H9 (cell line): Measurements from ENCODE around the gene OCRL. TPM values are rescaled to one million over a fixed set of nuclear protein-coding genes. Genes with fewer than 3 reads are reported as not detected.

Experiments used
- DNase-seq: peaks from one replicate; pipeline ENCODE4 v3.0.0-alpha.2; 2017
- H2AFZ ChIP-seq: one replicate; pipeline ENCODE4 v1.6.1; 2013; ENCODE audit warnings: mild to moderate bottlenecking, low read length, control low read depth, moderate library complexity
- H2AK5ac ChIP-seq: 2 replicates; pipeline ENCODE4 v1.6.1; 2013; ENCODE audit warnings: low read length, control low read depth, mixed read lengths; ENCODE audit not compliant: insufficient read length
- H2BK120ac ChIP-seq: one replicate; pipeline ENCODE4 v1.6.1; 2013; ENCODE audit warnings: low read depth, mild to moderate bottlenecking, low read length, control low read depth, inconsistent platforms; ENCODE audit not compliant: poor library complexity, severe bottlenecking
- H2BK12ac ChIP-seq: 2 replicates; pipeline ENCODE4 v1.6.1; 2013; ENCODE audit warnings: low read length, control low read depth, mixed read lengths, low read depth; ENCODE audit not compliant: insufficient read length
- H2BK15ac ChIP-seq: 2 replicates; pipeline ENCODE4 v1.6.1; 2013; ENCODE audit warnings: low read depth, low read length, control low read depth
- H2BK20ac ChIP-seq: one replicate; pipeline ENCODE4 v1.6.1; 2013; ENCODE audit warnings: low read depth, mild to moderate bottlenecking, low read length, control low read depth, inconsistent platforms; ENCODE audit not compliant: poor library complexity, severe bottlenecking
- H2BK5ac ChIP-seq: 2 replicates; pipeline ENCODE4 v1.6.1; 2013; ENCODE audit warnings: low read length, control low read depth, mixed read lengths; ENCODE audit not compliant: insufficient read length
- H3K14ac ChIP-seq: 2 replicates; pipeline ENCODE4 v1.6.1; 2013; ENCODE audit warnings: low read length, control low read depth; ENCODE audit not compliant: insufficient read depth
- H3K18ac ChIP-seq: 2 replicates; pipeline ENCODE4 v1.6.1; 2013; ENCODE audit warnings: low read depth, mild to moderate bottlenecking, mixed read lengths, low read length, control low read depth; ENCODE audit not compliant: insufficient read length
- H3K23ac ChIP-seq: 2 replicates; pipeline ENCODE4 v1.6.1; 2013; ENCODE audit warnings: low read length, control low read depth, mixed read lengths, low read depth; ENCODE audit not compliant: insufficient read length
- H3K23me2 ChIP-seq: 2 replicates; pipeline ENCODE4 v1.6.1; 2013; ENCODE audit warnings: low read depth, mild to moderate bottlenecking, mixed read lengths, low read length, control low read depth; ENCODE audit not compliant: insufficient read length, poor library complexity, severe bottlenecking
- H3K27ac ChIP-seq: 2 replicates; pipeline ENCODE4 v1.5.1; 2013; ENCODE audit warnings: low read length, control low read depth, mixed read lengths, low read depth; ENCODE audit not compliant: insufficient read length
- H3K27me3 ChIP-seq: 2 replicates; pipeline ENCODE4 v1.6.1; 2013; ENCODE audit warnings: low read length, control low read depth, inconsistent platforms; ENCODE audit not compliant: insufficient read depth
- H3K4ac ChIP-seq: 2 replicates; pipeline ENCODE4 v1.6.1; 2013; ENCODE audit warnings: low read depth, mild to moderate bottlenecking, control low read depth, inconsistent platforms, low read length, moderate library complexity
- H3K4me1 ChIP-seq: 2 replicates; pipeline ENCODE4 v1.6.1; 2013; ENCODE audit warnings: low read length, control low read depth, inconsistent platforms; ENCODE audit not compliant: insufficient read depth
- H3K4me2 ChIP-seq: 2 replicates; pipeline ENCODE4 v1.6.1; 2013; ENCODE audit warnings: low read length, control low read depth, mixed read lengths; ENCODE audit not compliant: insufficient read length, insufficient read depth
- H3K56ac ChIP-seq: 2 replicates; pipeline ENCODE4 v1.6.1; 2013; ENCODE audit warnings: low read depth, mild to moderate bottlenecking, mixed read lengths, low read length, control low read depth; ENCODE audit not compliant: insufficient read length
- H3K79me1 ChIP-seq: 2 replicates; pipeline ENCODE4 v1.6.1; 2013; ENCODE audit warnings: low read depth, mild to moderate bottlenecking, moderate library complexity, low read length, control low read depth, inconsistent platforms; ENCODE audit not compliant: insufficient read depth, poor library complexity, severe bottlenecking
- H3K79me2 ChIP-seq: 2 replicates; pipeline ENCODE4 v1.6.1; 2013; ENCODE audit warnings: low read length, control low read depth, inconsistent platforms; ENCODE audit not compliant: insufficient read depth
- H3K9ac ChIP-seq: 2 replicates; pipeline ENCODE4 v1.6.1; 2013; ENCODE audit warnings: low read length, control low read depth, mixed read lengths; ENCODE audit not compliant: insufficient read length; ENCODE audit errors: extremely low read depth
- H3K9me3 ChIP-seq: one replicate; pipeline ENCODE4 v1.6.1; 2013; ENCODE audit warnings: low read depth, low read length, inconsistent platforms; ENCODE audit not compliant: control insufficient read depth
- H3T11ph ChIP-seq: one replicate; pipeline ENCODE4 v1.6.1; 2013; ENCODE audit warnings: mild to moderate bottlenecking, low read length, control low read depth, inconsistent platforms
- H4K20me1 ChIP-seq: one replicate; pipeline ENCODE4 v1.6.1; 2013; ENCODE audit not compliant: control insufficient read depth, insufficient read length, insufficient read depth
- H4K5ac ChIP-seq: 2 replicates; pipeline ENCODE4 v1.6.1; 2013; ENCODE audit warnings: low read depth, mild to moderate bottlenecking, mixed read lengths, low read length, control low read depth; ENCODE audit not compliant: insufficient read length
- H4K8ac ChIP-seq: replicated peaks from 2 replicates; pipeline ENCODE4 v1.6.1; 2013; ENCODE audit warnings: low read length, control low read depth, mixed read lengths, low read depth; ENCODE audit not compliant: insufficient read length
- H4K91ac ChIP-seq: 2 replicates; pipeline ENCODE4 v1.6.1; 2013; ENCODE audit warnings: low read depth, mild to moderate bottlenecking, moderate library complexity, mixed read lengths, low read length, control low read depth; ENCODE audit not compliant: insufficient read length
- H3K27ac Mint-ChIP-seq, 3 experiments: 2 replicates in 2 of 3; 3 replicates in 1 of 3; pipeline ENCODE4 v1.8.0; 2020 to 2021; ENCODE audit warnings: mixed read lengths in 3 of 3, mild to moderate bottlenecking in 1 of 3, moderate library complexity in 1 of 3
- H3K27me3 Mint-ChIP-seq: 2 replicates; pipeline ENCODE4 v1.8.0; 2021; ENCODE audit warnings: low read depth, mild to moderate bottlenecking, moderate library complexity, mixed read lengths
- H3K36me3 Mint-ChIP-seq, 3 experiments: 2 replicates in 2 of 3; 3 replicates in 1 of 3; pipeline ENCODE4 v1.8.0; 2020 to 2021; ENCODE audit warnings: low read depth in 3 of 3, mixed read lengths in 3 of 3; ENCODE audit not compliant: insufficient read depth in 1 of 3
- H3K4me1 Mint-ChIP-seq, 2 experiments: 2 replicates each; pipeline ENCODE4 v1.8.0; 2020; ENCODE audit warnings: mixed read lengths in 2 of 2
- H3K4me3 Mint-ChIP-seq, 2 experiments: 2 replicates in 1 of 2; 3 replicates in 1 of 2; pipeline ENCODE4 v1.8.0; 2020 to 2021; ENCODE audit warnings: mild to moderate bottlenecking in 2 of 2, mixed read lengths in 2 of 2, moderate library complexity in 1 of 2
- H3K9me3 Mint-ChIP-seq, 2 experiments: 2 replicates in 1 of 2; 3 replicates in 1 of 2; pipeline ENCODE4 v1.8.0; 2020; ENCODE audit warnings: mild to moderate bottlenecking in 2 of 2, mixed read lengths in 2 of 2, moderate library complexity in 1 of 2
- WGBS: extraction: QIAGEN DNeasy Blood & Tissue Kit; methylation state at CpG from one replicate; pipeline ENCODE4 v1.1.7; 2013; ENCODE audit warnings: missing lambda C conversion rate, low lambda C conversion rate, mixed read lengths; ENCODE audit not compliant: insufficient read length; ENCODE audit errors: extremely low coverage; 5-methylcytosine and 5-hydroxymethylcytosine counted together
- total RNA-seq: library from RNA; stranded (reverse); gene quantifications from 2 replicates; pipeline ENCODE4 v1.2.1, GENCODE V29; 2021
- TF ChIP-seq, protein P1 (sequence below): fragments of 200-600 bp; sonication (generic); conservative IDR thresholded peaks from 3 replicates; pipeline ENCODE4 v1.8.0; 2021; ENCODE audit warnings: antibody characterized with exemption, mild to moderate bottlenecking

OCRL gene
- total RNA-seq, 1 experiment from 2014 or later = 31.4 TPM

DNA sequence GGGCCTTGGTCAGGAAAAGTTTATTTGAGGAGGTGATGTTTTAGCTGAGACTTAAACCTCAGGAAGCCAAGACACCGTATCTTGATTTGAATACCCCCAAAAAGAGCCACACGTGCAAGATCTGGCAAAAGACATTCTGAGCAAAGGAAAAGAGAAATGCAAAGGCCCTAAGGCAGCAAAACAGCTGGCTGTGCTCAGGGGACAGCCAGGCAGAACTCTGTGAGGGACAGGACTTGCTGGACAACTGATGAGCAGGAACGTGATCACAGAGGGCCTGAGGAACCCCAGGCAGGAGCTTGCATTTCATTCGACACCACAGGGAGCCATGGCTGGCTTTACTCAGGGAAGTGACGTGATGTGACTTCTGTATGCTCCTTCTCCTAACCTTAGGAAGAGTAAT is 56.0 kb downstream of the OCRL start:
- H3K14ac ChIP-seq = no peak overlapping the region
- TF ChIP-seq, protein P1, sequence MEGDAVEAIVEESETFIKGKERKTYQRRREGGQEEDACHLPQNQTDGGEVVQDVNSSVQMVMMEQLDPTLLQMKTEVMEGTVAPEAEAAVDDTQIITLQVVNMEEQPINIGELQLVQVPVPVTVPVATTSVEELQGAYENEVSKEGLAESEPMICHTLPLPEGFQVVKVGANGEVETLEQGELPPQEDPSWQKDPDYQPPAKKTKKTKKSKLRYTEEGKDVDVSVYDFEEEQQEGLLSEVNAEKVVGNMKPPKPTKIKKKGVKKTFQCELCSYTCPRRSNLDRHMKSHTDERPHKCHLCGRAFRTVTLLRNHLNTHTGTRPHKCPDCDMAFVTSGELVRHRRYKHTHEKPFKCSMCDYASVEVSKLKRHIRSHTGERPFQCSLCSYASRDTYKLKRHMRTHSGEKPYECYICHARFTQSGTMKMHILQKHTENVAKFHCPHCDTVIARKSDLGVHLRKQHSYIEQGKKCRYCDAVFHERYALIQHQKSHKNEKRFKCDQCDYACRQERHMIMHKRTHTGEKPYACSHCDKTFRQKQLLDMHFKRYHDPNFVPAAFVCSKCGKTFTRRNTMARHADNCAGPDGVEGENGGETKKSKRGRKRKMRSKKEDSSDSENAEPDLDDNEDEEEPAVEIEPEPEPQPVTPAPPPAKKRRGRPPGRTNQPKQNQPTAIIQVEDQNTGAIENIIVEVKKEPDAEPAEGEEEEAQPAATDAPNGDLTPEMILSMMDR = no peak

More for the DNA sequence above, 56.0 kb downstream of the OCRL start:
- no peak overlapping the region for H2BK20ac ChIP-seq
- H4K8ac ChIP-seq = no peak overlapping the region
- no peak overlapping the region for H3K18ac ChIP-seq
- H3K79me1 ChIP-seq = no peaks in the 10 kb centered on the region
- H3K4ac ChIP-seq = no peak overlapping the region
- no peak overlapping the region for H3T11ph ChIP-seq
- no peak for DNase-seq
- no peak overlapping the region for H4K5ac ChIP-seq
- no peak overlapping the region for H2BK5ac ChIP-seq
- H2BK12ac ChIP-seq = no peak overlapping the region
- no peak overlapping the region for H3K23ac ChIP-seq
- Mint-ChIP-seq H3K27me3 (no peaks in the 10 kb centered on the region), H3K27ac (no peak overlapping the region), H3K36me3 (peaks cover 0 to 20% (median 10%) of the 10 kb centered on the region in 3 experiments; a peak in 4 of 7 replicates), H3K4me1 (peaks cover 11 to 17% of the 10 kb centered on the region in 2 experiments), H3K9me3 (no peaks in the 10 kb centered on the region), H3K4me3 (no peak overlapping the region)
- no peak overlapping the region for H3K4me2 ChIP-seq
- H2BK120ac ChIP-seq = no peak overlapping the region
- no peaks in the 10 kb centered on the region for H4K20me1 ChIP-seq
- H3K23me2 ChIP-seq = no peaks in the 10 kb centered on the region
- no peaks in the 10 kb centered on the region for H3K27me3 ChIP-seq
- no CpG with 5 or more reads among the region's 5 CpGs for WGBS
- no peak overlapping the region for H3K27ac ChIP-seq
- no peaks in the 10 kb centered on the region for H3K9me3 ChIP-seq
- no peak overlapping the region for H2AK5ac ChIP-seq
- H4K91ac ChIP-seq = no peak overlapping the region
- no peaks in the 10 kb centered on the region for H3K79me2 ChIP-seq
- H3K56ac ChIP-seq = no peak overlapping the region
- H3K4me1 ChIP-seq = peaks cover 2% of the 10 kb centered on the region
- no peak overlapping the region for H2AFZ ChIP-seq
- no peak overlapping the region for H2BK15ac ChIP-seq
- no peak overlapping the region for H3K9ac ChIP-seq
